Uterus (tissue), 2 donors: ENCODE results near the gene CPM.

Source experiments
- CTCF ChIP-seq, 4 experiments: fragments of 200-600 bp in 2 of 4; fragments of 450-650 bp in 2 of 4; sonication (generic) in 2 of 4; IDR thresholded peaks; one replicate each; pipeline ENCODE4 v1.5.1; 2016 to 2019; ENCODE audit warnings: antibody characterized with exemption in 4 of 4, mild to moderate bottlenecking in 2 of 4, moderate library complexity in 1 of 4
- POLR2A ChIP-seq, 2 donors: fragments of 450-650 bp; IDR thresholded peaks; one replicate each; pipeline ENCODE4 v1.6.1; 2016; ENCODE audit warnings: antibody characterized with exemption in 2 of 2, mild to moderate bottlenecking in 1 of 2, moderate library complexity in 1 of 2

- no peak for TF ChIP-seq POLR2A (IDR thresholded peaks at IDR 0.05)
- no peak for TF ChIP-seq CTCF (IDR thresholded peaks at IDR 0.05)
Observed at GRCh38 chr12:68853396-68854077, 79.4 kb downstream of the CPM start.
